Right lobe of liver (tissue), 4 donors: ENCODE results near the gene DCAF11.

Experiments
- POLR2A ChIP-seq: fragments of 450-650 bp; IDR thresholded peaks from one replicate; pipeline ENCODE4 v1.6.1; 2017; ENCODE audit warnings: antibody characterized with exemption, mild to moderate bottlenecking
- TF ChIP-seq, protein P1 (sequence below), 4 donors: fragments of 200-600 bp in 3 of 4; fragments of 450-650 bp in 1 of 4; IDR thresholded peaks; one replicate each; pipeline versions ENCODE4 v1.5.1 to v1.8.0; 2016 to 2022; ENCODE audit warnings: antibody characterized with exemption in 4 of 4, mild to moderate bottlenecking in 2 of 4
- donor health status: DM: no; HTN: no; CAD: no.
- donor health status: DM: no; HTN: no; CAD: no.
- donor health status: DM: no; HTN: yes; CAD: no.

- TF ChIP-seq, protein P1, sequence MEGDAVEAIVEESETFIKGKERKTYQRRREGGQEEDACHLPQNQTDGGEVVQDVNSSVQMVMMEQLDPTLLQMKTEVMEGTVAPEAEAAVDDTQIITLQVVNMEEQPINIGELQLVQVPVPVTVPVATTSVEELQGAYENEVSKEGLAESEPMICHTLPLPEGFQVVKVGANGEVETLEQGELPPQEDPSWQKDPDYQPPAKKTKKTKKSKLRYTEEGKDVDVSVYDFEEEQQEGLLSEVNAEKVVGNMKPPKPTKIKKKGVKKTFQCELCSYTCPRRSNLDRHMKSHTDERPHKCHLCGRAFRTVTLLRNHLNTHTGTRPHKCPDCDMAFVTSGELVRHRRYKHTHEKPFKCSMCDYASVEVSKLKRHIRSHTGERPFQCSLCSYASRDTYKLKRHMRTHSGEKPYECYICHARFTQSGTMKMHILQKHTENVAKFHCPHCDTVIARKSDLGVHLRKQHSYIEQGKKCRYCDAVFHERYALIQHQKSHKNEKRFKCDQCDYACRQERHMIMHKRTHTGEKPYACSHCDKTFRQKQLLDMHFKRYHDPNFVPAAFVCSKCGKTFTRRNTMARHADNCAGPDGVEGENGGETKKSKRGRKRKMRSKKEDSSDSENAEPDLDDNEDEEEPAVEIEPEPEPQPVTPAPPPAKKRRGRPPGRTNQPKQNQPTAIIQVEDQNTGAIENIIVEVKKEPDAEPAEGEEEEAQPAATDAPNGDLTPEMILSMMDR (IDR thresholded peaks at IDR 0.05): peak in 1 of 4 donors; percentile 12
- TF ChIP-seq POLR2A: peak; percentile 54
These were observed 32.6 kb downstream of the DCAF11 start, which contains the start of gene RNF31 for GRCh38 chr14:24146978-24147760.
